NCI-H510A (cell line): Measurements from ENCODE around the gene ECE1.

Experiments used
- DNase-seq: peaks from one replicate; lab custom pipeline; 2025; lab: John Stamatoyannopoulos, UW

The ECE1 gene

DNA sequence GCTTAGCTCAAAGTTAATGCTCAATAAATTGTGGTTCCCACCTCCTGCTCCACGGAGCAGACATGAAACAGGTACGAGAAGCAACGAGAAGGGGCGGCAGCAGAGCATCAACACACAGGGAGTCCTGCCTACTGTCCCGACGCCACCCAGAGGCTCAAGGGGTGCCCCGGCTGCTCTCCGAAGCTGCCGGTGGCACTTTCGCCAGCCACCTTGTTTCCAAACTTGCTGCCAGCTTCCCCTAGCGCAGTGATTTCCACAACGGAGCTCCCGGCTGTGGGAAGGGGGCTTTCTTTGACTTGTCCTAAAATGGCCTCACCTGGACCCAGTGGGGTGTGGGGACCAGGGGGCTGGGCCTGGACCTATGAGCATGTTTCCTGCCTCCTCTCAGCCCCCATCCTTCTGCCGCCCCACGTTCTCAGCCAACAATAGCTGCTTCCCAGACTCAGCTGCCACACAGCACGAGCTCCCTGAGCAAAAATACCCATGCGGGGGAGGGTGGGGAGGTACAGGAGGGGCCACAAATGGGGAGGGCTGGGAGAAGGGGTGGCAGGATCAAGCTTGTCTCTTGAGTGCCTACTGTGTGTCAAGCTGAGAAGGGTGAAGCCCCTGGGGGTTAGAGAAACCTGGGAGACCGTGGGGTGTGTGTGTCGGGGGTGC lies 35.6 kb upstream of the ECE1 start:
- no peak for DNase-seq

DNA sequence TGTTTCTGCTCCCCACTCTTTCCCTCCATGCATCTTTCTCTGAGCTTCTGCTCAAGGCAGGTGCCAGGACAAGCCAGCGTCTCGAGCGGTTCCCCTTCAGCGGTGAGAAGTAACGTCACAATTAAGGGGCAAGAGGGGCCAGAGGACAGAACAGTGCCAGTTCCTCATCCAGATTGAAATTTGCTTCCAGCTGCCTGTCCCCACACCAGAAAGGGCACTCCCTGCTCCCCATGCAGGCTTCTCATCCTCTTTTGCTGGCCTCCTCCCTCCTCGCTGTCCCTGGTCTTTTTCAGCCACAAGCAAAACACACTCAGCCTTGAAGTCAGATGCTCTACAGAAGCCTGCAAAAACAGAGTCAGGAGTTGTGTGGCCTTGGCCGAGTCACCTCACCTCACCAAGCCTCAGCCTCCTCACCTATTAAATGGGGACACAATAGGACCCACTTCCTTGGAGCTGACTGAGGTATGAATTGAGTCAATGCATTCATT lies 35.0 kb upstream of the ECE1 start:
- no peak for DNase-seq

DNA sequence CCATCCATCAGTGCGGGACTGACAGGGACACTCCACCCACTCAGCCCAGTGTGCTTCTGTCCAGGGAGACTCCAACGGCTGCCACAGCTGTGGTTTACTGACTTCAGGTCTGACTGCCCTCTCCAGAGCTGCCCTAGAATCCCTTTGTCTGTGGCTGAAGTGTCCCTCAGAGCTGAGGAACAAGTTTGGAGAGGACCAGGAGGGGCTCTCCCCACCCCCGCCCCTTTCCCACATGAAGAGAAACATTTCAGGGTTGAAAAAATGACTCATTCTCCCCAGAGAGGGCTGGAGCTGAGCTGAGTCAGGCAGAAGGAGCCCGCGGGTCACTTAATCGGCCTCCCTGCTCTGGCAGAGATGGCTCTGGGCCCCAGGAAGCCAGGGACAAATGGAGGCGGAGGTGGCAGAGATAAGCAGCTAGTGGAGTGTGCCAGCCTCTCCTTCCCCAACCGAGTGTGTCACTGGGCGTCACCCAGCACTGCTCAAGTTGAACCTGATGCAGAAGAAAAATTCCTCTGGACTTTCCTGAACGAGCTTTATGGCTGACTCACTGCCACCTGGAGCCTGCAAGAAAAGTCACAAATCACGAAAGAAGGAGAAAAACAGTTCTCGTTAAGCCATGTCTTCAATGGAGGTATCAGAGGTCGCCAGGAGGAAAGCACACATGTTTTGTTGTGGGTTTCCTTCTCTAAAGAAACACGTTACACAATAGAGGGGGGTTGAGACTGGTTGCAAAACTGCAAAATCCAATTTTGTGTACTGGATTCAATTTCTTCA lies 34.3 kb upstream of the ECE1 start:
- peak; percentile 32 for DNase-seq

DNA sequence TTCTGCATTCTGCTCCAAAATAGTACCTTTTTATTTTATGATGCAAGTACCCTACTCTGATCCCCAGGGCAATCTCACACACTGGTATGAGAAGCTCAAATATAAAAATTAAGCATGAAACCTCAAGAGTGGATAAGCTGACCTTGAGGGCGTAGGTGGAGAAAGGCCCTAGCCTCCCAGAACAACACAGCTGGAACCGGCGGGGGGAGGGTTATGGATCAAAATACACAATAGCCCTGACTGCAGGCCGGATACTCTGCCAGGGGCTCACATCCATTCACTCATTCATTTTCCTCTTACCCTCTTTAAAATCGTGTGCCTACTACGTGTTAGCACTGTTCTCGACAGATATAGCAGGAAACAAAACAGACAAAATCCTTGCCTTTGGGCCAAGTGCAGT lies 32.8 kb upstream of the ECE1 start:
- no peak for DNase-seq

DNA sequence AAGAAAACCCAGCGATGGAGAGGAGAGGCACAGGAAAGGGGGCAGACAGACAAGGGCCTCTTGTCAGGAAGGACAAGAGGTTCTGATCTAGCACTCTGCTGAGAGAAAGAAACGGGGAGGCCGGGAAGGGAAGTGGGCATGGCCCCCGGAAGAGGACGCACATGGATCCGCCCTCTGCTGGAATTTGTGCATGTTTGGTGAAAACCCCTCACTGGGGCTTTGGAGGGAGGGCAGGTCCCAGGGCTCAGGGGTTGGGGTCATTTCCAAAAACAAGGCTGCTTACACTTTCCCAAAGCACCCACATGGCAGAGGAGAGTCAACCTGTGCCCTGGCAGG lies 32.4 kb upstream of the ECE1 start:
- DNase-seq = no peak

DNA sequence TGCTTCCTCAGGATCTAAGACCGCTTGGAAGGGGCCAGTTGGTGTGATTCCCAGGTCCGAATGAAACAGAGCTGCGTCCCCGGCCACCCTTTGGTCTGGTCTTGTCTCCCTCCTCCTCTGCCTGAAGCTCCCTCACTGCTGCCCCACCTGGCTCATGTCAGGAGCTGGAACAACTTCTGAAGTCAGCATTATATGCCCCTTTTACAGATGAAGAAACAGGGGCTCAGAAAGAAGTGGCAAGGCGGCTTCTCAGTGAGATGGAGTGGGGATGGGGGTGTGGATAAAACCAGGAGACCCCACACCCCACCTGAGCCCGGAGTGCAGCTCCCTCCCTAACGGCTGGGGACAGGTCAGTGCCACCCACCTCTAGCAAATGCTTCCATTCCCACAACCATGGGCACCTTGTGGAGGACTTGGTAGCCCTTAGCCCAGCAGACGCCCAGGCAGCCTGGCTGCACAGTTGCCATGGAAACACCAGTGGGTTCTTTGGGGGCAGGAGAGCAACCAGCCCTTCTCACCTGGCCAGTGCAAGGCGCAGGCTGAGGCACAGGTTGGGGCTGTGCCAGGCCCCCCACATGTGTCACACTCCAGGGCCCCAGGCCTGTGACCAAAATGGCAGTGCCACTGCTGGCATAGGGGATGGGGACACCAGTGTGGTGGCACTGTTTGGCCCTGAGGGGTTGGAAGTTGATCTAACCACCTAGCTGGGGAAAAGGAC lies 31.9 kb upstream of the ECE1 start:
- no peak for DNase-seq

DNA sequence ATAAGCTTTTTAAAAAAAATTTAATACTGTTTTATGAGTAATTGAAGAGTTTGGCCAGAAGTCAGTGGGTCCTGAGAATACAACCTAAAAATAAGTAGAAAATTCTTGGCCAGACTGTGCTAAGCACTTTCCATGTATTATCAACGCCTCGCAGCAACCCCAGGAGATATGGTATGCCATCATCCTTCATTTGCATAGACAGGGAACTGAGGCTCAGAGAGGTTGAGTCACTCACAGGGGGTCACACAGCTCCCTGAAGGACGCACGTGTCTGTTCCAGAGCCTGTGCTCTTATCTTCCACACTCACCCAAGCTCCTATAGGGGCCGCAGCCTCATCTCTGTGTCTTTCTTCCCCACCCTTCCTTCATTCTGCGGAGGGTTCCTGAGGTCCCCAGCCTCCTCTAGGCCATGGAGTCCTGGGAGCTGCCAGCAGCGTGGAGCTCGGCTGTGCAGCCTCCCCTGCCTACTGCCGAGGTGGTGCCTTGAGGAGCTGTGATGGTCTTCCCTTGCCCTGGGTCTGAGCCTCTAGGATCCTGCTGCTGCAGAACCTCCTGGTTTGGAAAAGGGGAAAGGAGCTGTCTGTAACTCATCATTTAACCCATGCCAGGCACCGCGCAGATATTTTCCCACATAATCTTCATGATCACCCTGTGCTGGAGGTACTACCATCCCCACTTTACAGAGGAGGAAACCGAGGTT lies 30.3 kb upstream of the ECE1 start:
- no peak for DNase-seq

DNA sequence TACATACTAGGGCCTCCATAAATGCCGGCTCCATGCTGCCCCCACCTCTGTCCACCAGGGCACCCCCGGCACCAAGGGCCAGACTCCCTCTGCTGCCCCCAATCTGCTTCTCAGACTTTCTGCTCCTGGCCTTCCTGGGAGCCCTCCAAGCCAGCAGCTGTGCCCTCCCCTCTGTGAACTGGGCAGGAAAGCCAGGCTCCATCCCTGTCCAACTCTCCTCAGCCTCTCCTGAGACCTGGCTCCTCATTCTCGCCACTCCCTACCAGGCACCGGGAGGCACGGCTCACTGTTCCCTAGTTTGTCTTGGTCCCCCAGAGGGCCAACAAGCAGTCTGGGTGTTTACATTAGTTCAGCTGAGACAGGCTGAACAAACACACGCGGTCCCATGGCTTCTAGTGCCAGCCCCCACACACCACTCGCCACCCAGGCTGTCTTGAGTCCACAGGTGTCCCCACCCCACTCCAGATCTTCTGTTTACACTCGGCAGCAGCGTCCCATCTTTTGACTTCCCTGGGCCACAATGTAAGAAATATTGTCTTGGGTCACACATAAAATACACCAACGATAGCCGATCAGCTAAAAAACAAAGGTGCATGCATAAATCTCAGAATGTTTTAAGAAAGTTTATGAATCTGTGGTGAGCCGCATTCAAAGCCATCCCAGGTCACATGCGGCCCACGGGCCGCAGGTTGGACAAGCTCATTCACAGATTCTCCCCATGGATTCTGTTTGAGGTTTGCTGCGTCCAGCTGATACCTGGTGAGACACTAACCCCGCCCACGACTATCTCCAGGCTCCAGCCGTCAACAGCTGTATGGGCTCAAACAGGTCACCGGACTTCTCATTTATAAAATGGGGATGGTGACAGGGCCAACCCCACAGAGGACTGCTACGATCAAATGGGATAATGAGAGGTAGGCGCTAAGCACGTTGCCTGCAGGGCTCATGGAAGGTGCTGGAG lies 29.5 kb upstream of the ECE1 start:
- no peak for DNase-seq

DNA sequence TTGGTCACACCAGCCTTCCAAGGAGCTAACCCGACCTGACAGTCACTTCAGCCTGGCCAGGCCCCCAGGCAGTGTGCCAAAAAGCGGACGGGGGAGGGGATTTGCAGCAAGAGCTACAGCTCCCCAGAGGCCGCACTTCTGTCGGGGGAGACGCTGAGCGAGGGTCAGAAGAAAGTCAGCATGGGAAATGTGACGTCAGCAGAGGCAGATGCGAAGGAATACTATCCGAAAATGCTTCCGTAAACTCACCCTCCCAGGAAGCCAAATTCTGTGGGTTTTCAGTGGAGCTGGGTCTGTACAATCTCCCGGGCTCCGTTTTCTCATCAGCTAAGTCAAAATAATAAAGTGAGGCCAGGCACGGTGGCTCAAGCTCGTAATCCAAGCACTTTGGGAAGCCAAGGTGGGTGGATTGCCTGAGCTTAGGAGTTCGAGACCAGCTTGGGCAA lies 28.5 kb upstream of the ECE1 start:
- DNase-seq = no peak

DNA sequence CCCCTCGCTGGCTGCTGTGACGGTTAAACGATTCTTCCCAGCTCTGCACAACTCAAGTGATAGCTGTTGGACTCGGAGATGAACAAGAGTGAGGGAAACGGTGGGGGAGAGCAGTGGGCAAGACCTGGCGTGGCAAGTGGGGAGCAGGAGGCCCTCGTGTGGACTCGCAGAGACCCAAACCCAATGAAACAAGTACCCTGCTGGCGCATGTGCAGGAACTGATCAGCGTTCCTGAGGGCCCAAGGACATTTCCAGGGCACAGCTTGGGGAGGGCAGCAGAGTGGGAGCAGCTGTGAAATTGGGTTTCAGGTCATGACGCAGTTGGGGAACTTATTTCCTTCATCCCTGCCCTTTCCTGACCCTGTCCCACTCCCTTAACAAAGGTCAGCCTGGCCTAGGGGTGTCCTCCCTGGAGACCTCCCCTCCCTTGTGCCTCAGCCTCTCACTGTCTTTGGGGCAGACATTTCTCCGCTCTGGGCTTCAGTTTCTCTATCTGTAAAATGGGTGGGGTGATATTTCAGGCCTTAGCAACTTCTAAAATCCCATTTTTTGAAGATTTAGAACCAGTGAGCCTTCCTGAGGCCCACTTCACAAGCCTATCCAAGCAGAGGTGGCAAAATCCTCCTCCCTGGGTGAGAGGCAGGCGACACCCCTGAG lies 27.9 kb upstream of the ECE1 start:
- DNase-seq = no peak

DNA sequence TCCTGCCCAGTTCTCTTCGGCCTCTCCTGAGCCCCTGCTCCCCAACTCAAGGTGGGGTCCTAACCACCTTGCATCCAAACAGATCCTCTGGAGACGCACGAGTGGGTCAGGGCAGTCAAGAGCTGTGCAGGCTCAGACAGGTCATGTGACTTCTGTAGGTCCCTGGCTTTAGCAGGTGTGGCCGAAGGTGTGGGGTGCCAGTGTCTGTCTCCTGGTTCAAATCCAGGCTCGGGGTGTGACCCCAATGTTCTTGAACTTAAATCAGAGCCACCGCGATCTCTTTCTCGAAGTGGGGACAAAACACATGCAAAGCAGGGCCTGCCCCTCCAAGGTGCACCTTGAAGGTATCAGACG lies 27.4 kb upstream of the ECE1 start:
- no peak for DNase-seq

DNA sequence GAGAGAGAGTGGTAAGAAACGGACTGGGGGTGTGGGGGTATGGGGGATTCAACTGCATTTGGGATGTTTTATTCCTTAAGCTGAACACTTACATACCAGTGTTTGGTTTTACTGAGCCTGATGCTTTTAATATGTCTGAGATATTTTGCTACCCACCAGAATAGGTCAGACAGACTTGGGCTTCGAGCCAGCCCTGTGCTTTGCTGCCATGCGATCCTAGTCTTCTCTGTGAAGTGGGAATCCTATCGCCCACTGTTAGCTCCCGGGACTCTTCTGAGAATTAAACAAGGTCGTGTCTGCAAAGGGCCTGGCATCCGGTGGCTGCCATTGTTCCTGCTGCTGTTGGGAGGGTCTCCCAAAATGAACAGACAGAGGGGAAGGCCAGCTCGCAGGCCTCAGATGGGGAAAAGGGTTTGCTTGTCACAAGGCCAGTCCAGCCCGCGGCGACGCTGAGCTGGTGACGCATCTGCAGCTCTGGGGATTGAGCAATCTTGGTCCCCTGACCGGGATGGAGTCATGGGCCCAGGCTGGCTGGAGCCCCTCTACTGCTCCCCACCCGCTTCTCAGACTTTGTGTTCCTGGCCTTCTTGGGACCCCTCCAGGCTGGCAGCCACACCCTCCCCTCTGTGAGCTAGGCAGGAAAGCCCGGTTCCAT lies 26.9 kb upstream of the ECE1 start:
- DNase-seq = no peak

DNA sequence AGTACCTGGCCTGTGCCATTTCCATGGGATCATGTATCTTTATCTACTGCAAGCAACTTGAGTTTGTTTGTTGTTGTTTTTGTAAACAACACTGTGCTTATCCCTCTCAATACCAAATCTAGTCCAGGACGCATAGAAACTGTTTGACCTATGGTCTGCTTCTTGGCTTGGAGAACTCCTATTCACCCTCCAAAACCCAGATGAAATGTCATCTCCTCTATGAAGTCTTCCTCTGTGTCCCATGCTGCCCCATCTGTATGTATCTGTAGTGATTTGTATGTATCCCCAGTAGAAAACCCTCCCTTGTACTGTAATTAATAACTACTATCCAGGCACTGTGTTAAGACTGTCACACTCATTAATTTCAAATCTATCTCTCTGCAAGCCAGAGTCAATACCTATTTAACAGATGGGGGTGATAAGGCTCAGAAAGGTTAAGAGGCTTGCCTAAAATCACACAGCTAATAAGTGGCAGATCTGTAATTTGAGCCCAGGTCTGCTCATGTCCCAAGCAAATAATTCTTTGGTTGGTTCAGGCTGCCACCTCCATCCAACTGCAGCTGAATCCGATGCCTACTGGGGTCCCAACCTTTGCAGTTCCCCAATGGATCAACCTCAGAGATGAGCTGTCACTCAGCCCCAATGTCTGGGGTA lies 24.6 kb upstream of the ECE1 start:
- no peak for DNase-seq

DNA sequence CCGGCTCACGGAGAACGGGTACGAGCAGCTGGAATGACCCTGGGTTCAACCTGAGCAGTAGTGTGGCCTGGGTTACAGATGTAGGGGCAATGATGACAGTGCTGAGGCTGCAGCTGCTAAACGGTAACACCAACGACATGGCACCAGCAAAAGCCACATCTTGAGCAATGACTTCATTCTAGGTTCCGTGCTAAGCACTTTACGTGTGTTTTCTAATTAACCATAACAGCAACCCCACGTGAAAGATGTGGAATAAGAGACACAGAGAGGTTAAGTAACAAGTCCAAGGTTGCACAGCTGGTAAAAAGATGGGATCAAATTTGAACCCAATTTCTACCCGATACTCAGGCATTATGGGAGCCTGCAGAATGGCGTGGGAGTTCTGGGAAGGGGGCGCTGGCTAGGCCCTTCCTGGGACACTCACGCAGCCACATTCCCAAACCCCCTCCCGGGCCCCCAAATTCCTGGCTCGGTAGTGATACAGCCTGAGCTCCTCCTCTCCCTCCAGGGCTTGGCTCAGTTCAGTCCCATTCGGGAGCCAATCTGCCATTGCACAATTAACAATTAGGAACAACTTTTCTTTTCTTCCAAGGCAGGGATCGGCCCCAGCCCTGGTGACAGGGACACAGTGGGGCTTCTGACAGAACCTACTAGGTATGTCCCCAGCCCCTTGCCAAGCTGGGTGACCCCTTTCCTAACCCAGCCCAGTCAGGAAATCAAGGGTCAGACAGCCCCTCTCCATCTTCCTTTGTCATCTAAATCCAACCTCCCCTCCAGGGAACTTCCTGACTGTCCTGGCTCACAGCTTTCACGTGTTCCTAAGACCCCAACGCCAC lies 23.8 kb upstream of the ECE1 start:
- DNase-seq = no peak

DNA sequence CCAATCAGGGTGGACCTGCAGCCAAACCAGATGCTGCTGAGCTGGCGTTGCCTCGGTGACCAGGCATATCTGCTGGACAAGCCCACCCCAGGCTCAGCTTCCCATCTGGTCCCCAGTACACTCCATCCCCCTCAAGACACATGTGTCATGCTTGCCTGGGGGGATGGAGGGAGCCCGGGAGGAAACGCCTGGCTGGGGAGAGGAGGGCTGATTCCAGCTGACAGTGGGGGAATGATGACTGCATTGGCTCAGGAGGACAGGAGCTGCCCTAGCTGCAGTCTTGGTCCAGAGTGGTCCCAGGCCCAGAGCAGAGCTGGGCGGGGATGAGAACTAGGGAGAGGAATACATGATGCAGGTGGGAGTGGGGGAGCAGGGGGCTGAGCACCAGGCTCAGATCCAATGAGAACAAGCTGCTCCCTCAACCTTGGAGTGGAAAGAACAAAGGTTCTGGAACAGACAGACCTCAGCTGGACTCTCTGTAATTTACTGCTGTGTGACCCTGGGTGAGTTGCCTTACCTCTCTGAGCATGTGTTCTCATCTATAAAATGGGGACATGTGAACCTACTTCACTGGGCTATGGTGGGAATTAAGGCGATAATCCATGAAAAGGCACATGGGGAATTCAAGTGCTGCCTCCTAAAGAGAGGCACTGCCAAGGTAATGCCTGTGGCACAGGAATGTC lies 23.1 kb upstream of the ECE1 start:
- no peak for DNase-seq

DNA sequence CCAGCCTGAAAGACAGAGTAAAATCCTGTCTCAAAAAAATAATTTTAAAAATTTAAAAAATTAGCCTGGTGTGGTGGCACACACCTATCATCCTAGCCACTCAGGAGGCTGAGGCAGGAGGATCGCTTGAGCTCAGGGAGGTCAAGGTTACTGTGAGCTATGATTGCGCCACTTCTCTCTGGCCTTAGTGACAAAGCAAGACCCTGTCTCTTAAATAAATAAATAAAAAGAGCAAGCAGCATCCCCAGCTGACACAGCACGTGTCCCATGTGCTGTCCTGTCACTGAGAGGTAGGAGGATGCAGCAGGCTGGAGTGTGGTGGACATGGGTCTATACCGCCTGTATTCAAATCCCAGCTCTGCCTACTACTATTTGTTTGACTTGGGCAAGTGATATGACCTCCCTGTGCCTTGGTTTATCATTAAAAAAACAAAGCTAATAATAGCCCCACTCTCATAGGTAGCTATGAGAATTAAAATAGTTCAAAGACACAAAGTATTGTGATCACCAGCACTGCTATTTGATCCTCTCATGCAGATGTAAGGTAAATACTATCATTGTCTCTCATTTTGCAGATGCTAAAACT lies 22.2 kb upstream of the ECE1 start:
- no peak for DNase-seq

DNA sequence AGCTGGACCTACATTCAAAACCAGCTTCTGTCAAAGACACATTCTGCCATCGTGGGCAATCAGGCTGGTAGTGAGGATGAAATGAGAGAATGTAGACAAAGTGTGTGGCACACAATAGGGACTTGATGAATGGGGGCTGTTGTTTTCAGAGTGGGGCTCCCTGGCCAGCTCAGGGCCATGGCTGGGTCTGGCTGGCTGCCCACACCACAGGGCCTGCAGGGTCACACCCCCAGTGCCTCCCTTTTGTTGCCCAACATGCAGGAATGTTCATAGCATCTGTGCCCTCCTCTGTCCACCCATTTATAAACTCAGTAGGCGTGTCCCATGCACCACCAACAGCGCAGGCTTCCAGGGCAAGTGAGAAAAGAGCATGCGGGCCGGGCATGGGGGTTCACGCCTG lies 20.8 kb upstream of the ECE1 start:
- no peak for DNase-seq
